IgD-negative memory B cell (primary cell): ENCODE measurements around the gene TMEM201. TPM values are rescaled to one million over a fixed set of nuclear protein-coding genes. Genes with fewer than 3 reads are reported as not detected.
"Not testable (repeated sequence)": the region's sequence is repeated elsewhere in the genome, so short reads cannot be mapped to it uniquely, and the experiment has no call there.

Source experiments
- H3K27ac Mint-ChIP-seq, 3 donors: one replicate each; pipeline ENCODE4 v1.8.0; 2020 to 2022; ENCODE audit warnings: mild to moderate bottlenecking in 3 of 3, mixed read lengths in 3 of 3, moderate library complexity in 1 of 3
- H3K27me3 Mint-ChIP-seq: one replicate; pipeline ENCODE4 v1.8.0; 2021; ENCODE audit warnings: mixed read lengths
- H3K36me3 Mint-ChIP-seq: one replicate; pipeline ENCODE4 v1.8.0; 2020; ENCODE audit warnings: mild to moderate bottlenecking, mixed read lengths
- H3K4me1 Mint-ChIP-seq, 3 donors: one replicate each; pipeline ENCODE4 v1.8.0; 2020 to 2022; ENCODE audit warnings: mixed read lengths in 3 of 3, mild to moderate bottlenecking in 1 of 3
- H3K4me3 Mint-ChIP-seq, 4 donors: one replicate each; pipeline ENCODE4 v1.8.0; 2020 to 2022; ENCODE audit warnings: mild to moderate bottlenecking in 4 of 4, mixed read lengths in 4 of 4, moderate library complexity in 3 of 4
- H3K9me3 Mint-ChIP-seq, 3 donors: one replicate each; pipeline ENCODE4 v1.8.0; 2020 to 2021; ENCODE audit warnings: mixed read lengths in 3 of 3, mild to moderate bottlenecking in 1 of 3
- polyA plus RNA-seq: library from polyadenylated mRNA; unstranded; fragments of 300-500 nt; fragmentation: Illumina TruSeq; gene quantifications from one replicate; pipeline ENCODE4 v1.2.3, GENCODE V29; 2021

The TMEM201 gene
- polyA plus RNA-seq, 1 donor from 2014 or later: 4.2 TPM

- H3K27me3 Mint-ChIP-seq: no peaks in the 10 kb centered on the region
Observed at GRCh38 chr1:9612871-9613624, 24.3 kb downstream of the TMEM201 start.

GRCh38 chr1:9613625-9614299, 25.1 kb downstream of the TMEM201 start:
- Mint-ChIP-seq H3K27ac (no peak overlapping the region), H3K9me3 (no peaks in the 10 kb centered on the region), H3K4me3 (no peak overlapping the region), H3K27me3 (no peaks in the 10 kb centered on the region), H3K4me1 (no peaks in the 10 kb centered on the region), H3K36me3 (no peaks in the 10 kb centered on the region)

More at GRCh38 chr1:9612871-9613624, 24.3 kb downstream of the TMEM201 start:
- no peaks in the 10 kb centered on the region for H3K4me1 Mint-ChIP-seq
- no peaks in the 10 kb centered on the region for H3K9me3 Mint-ChIP-seq
- H3K27ac Mint-ChIP-seq: no peak overlapping the region
- no peak overlapping the region for H3K4me3 Mint-ChIP-seq
- H3K36me3 Mint-ChIP-seq: no peaks in the 10 kb centered on the region

- no peaks in the 10 kb centered on the region for H3K4me1 Mint-ChIP-seq
- no peak overlapping the region for H3K4me3 Mint-ChIP-seq
- no peaks in the 10 kb centered on the region for H3K9me3 Mint-ChIP-seq
- H3K27ac Mint-ChIP-seq: no peak overlapping the region
- no peaks in the 10 kb centered on the region for H3K27me3 Mint-ChIP-seq
- H3K36me3 Mint-ChIP-seq: no peaks in the 10 kb centered on the region
Observed at GRCh38 chr1:9615316-9616063, 26.8 kb downstream of the TMEM201 start.

- peak overlapping the region in 1 of 3 donors; percentile 32 for H3K27ac Mint-ChIP-seq
- H3K9me3 Mint-ChIP-seq: no peaks in the 10 kb centered on the region
- H3K27me3 Mint-ChIP-seq: no peaks in the 10 kb centered on the region
- peaks cover 1% of the 10 kb centered on the region for H3K36me3 Mint-ChIP-seq
- no peak overlapping the region for H3K4me3 Mint-ChIP-seq
- peaks cover 0 to 2% (median 2%) of the 10 kb centered on the region in 3 donors for H3K4me1 Mint-ChIP-seq
Observed at GRCh38 chr1:9618909-9619679, 30.4 kb downstream of the TMEM201 start.

GRCh38 chr1:9621032-9621431, 32.3 kb downstream of the TMEM201 start:
- no peak overlapping the region for H3K27ac Mint-ChIP-seq
- peaks cover 1% of the 10 kb centered on the region for H3K36me3 Mint-ChIP-seq
- H3K27me3 Mint-ChIP-seq: no peaks in the 10 kb centered on the region
- H3K4me1 Mint-ChIP-seq: peaks cover 2 to 13% (median 11%) of the 10 kb centered on the region in 3 donors
- H3K4me3 Mint-ChIP-seq: no peak overlapping the region
- no peaks in the 10 kb centered on the region for H3K9me3 Mint-ChIP-seq

- no peaks in the 10 kb centered on the region for H3K27me3 Mint-ChIP-seq
- peaks cover 1% of the 10 kb centered on the region for H3K36me3 Mint-ChIP-seq
- no peaks in the 10 kb centered on the region for H3K9me3 Mint-ChIP-seq
- peak overlapping the region in 2 of 4 donors; percentile 22 to 44 for H3K4me3 Mint-ChIP-seq
- H3K27ac Mint-ChIP-seq: peak overlapping the region in 2 of 3 donors; percentile 54 to 67
- peaks cover 18 to 29% (median 28%) of the 10 kb centered on the region in 3 donors for H3K4me1 Mint-ChIP-seq
Observed at GRCh38 chr1:9624081-9624480, 35.4 kb downstream of the TMEM201 start.

GRCh38 chr1:9625030-9625429, 36.3 kb downstream of the TMEM201 start:
- Mint-ChIP-seq H3K4me1 (peaks cover 18 to 35% (median 32%) of the 10 kb centered on the region in 3 donors), H3K27ac (peak overlapping the region; percentile 39 to 90 (median 46))
- not testable (repeated sequence) for H3K36me3 Mint-ChIP-seq, H3K4me3 Mint-ChIP-seq, H3K9me3 Mint-ChIP-seq, H3K27me3 Mint-ChIP-seq

- H3K4me3 Mint-ChIP-seq: peak overlapping the region; percentile 82 to 93 (median 88)
- no peaks in the 10 kb centered on the region for H3K27me3 Mint-ChIP-seq
- H3K4me1 Mint-ChIP-seq: peaks cover 22 to 42% (median 39%) of the 10 kb centered on the region in 3 donors
- H3K36me3 Mint-ChIP-seq: peaks cover 1% of the 10 kb centered on the region
- no peaks in the 10 kb centered on the region for H3K9me3 Mint-ChIP-seq
- peak overlapping the region; percentile 81 to 94 (median 90) for H3K27ac Mint-ChIP-seq
Observed at GRCh38 chr1:9626201-9626608, 37.5 kb downstream of the TMEM201 start.

GRCh38 chr1:9628541-9629444, 40.1 kb downstream of the TMEM201 start:
- Mint-ChIP-seq H3K9me3 (no peaks in the 10 kb centered on the region), H3K36me3 (peaks cover 1% of the 10 kb centered on the region), H3K4me1 (peaks cover 26 to 48% (median 42%) of the 10 kb centered on the region in 3 donors), H3K4me3 (peak overlapping the region; percentile 82 to 94 (median 88)), H3K27ac (peak overlapping the region; percentile 85 to 90 (median 90)), H3K27me3 (no peaks in the 10 kb centered on the region)

- H3K36me3 Mint-ChIP-seq: no peaks in the 10 kb centered on the region
- H3K27ac Mint-ChIP-seq: peak overlapping the region; percentile 85 to 90 (median 90)
- H3K27me3 Mint-ChIP-seq: no peaks in the 10 kb centered on the region
- H3K9me3 Mint-ChIP-seq: no peaks in the 10 kb centered on the region
- H3K4me1 Mint-ChIP-seq: peaks cover 27 to 45% (median 37%) of the 10 kb centered on the region in 3 donors
- H3K4me3 Mint-ChIP-seq: peak overlapping the region; percentile 82 to 94 (median 88)
Observed at GRCh38 chr1:9629445-9630201, 40.9 kb downstream of the TMEM201 start.

- peak overlapping the region; percentile 82 to 94 (median 88) for H3K4me3 Mint-ChIP-seq
- H3K27ac Mint-ChIP-seq: peak overlapping the region; percentile 85 to 90 (median 90)
- H3K27me3 Mint-ChIP-seq: no peaks in the 10 kb centered on the region
- H3K4me1 Mint-ChIP-seq: peaks cover 31 to 49% (median 33%) of the 10 kb centered on the region in 3 donors
- no peaks in the 10 kb centered on the region for H3K9me3 Mint-ChIP-seq
- H3K36me3 Mint-ChIP-seq: peaks cover 3% of the 10 kb centered on the region
Observed at GRCh38 chr1:9630331-9631111, 41.8 kb downstream of the TMEM201 start.

- no peaks in the 10 kb centered on the region for H3K27me3 Mint-ChIP-seq
- no peaks in the 10 kb centered on the region for H3K9me3 Mint-ChIP-seq
- H3K27ac Mint-ChIP-seq: peak overlapping the region in 2 of 3 donors; percentile 87 to 90
- peaks cover 25 to 40% (median 27%) of the 10 kb centered on the region in 3 donors for H3K4me1 Mint-ChIP-seq
- H3K36me3 Mint-ChIP-seq: peaks cover 3% of the 10 kb centered on the region
- peak overlapping the region in 2 of 4 donors; percentile 82 to 85 for H3K4me3 Mint-ChIP-seq
Observed at GRCh38 chr1:9631613-9632012, 42.9 kb downstream of the TMEM201 start.
